Measurements from ENCODE around the gene SCIN.

DNA sequence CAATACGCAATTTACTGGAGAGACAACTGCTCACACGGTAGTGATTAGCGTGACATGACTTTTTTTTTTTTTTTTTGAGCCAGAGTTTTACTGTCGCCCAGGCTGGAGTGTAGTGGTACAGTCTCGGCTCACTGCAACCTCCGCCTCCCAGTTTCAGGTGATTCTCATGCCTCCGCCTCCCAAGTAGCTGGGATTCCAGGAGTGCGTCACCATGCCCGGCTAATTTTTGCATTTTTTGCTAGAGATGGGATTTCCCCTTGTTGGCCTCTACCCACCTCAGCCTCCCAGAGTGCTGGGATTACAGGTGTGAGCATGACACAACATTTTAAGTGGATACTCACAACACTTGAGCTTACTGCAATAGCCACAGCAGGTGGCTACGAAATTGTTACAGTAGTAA, 128.8 kb downstream of the SCIN start:
- TF ChIP-seq POLR2AphosphoS5 (IDR thresholded peaks at IDR 0.05; ENCODE audit: low read depth, low read length) = no peak
- TF ChIP-seq, protein P1, sequence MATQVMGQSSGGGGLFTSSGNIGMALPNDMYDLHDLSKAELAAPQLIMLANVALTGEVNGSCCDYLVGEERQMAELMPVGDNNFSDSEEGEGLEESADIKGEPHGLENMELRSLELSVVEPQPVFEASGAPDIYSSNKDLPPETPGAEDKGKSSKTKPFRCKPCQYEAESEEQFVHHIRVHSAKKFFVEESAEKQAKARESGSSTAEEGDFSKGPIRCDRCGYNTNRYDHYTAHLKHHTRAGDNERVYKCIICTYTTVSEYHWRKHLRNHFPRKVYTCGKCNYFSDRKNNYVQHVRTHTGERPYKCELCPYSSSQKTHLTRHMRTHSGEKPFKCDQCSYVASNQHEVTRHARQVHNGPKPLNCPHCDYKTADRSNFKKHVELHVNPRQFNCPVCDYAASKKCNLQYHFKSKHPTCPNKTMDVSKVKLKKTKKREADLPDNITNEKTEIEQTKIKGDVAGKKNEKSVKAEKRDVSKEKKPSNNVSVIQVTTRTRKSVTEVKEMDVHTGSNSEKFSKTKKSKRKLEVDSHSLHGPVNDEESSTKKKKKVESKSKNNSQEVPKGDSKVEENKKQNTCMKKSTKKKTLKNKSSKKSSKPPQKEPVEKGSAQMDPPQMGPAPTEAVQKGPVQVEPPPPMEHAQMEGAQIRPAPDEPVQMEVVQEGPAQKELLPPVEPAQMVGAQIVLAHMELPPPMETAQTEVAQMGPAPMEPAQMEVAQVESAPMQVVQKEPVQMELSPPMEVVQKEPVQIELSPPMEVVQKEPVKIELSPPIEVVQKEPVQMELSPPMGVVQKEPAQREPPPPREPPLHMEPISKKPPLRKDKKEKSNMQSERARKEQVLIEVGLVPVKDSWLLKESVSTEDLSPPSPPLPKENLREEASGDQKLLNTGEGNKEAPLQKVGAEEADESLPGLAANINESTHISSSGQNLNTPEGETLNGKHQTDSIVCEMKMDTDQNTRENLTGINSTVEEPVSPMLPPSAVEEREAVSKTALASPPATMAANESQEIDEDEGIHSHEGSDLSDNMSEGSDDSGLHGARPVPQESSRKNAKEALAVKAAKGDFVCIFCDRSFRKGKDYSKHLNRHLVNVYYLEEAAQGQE (IDR thresholded peaks at IDR 0.05; ENCODE audit: insufficient read depth in 1 of 2, low read depth in 2 of 2, low read length in 2 of 2) = no peak
